Raji (cell line): Measurements from ENCODE around the gene LRRC7.

ENCODE experiments used
- POLR2A ChIP-seq: IDR thresholded peaks from 2 replicates; pipeline ENCODE4 v1.6.1; 2011; ENCODE audit warnings: low read depth, low read length, control low read depth; ENCODE audit not compliant: insufficient read depth

The LRRC7 gene

GRCh38 chr1:69852151-69852550 lies 284.4 kb downstream of the LRRC7 start:
- TF ChIP-seq POLR2A, result no peak

GRCh38 chr1:69852706-69853105 lies 285.0 kb downstream of the LRRC7 start:
- TF ChIP-seq POLR2A, result no peak

GRCh38 chr1:69858534-69858933 lies 290.8 kb downstream of the LRRC7 start:
- no peak for TF ChIP-seq POLR2A

- no peak for TF ChIP-seq POLR2A
Observed at GRCh38 chr1:69861641-69862040, 293.9 kb downstream of the LRRC7 start.

GRCh38 chr1:69862906-69863305 lies 295.2 kb downstream of the LRRC7 start:
- no peak for TF ChIP-seq POLR2A

- no peak for TF ChIP-seq POLR2A
Observed at GRCh38 chr1:69863704-69864103, 296.0 kb downstream of the LRRC7 start.

GRCh38 chr1:69871412-69871811 lies 303.7 kb downstream of the LRRC7 start:
- TF ChIP-seq POLR2A, result no peak

GRCh38 chr1:69878338-69878737 lies 310.6 kb downstream of the LRRC7 start:
- no peak for TF ChIP-seq POLR2A

- no peak for TF ChIP-seq POLR2A
Observed at GRCh38 chr1:69888657-69889056, 320.9 kb downstream of the LRRC7 start.

- TF ChIP-seq POLR2A, result no peak
Observed at GRCh38 chr1:69898403-69898947, 330.8 kb downstream of the LRRC7 start.

GRCh38 chr1:69911301-69911801 lies 343.6 kb downstream of the LRRC7 start:
- no peak for TF ChIP-seq POLR2A

- TF ChIP-seq POLR2A, result no peak
Observed at GRCh38 chr1:69913977-69914376, 346.3 kb downstream of the LRRC7 start.

GRCh38 chr1:69914976-69915765 lies 347.4 kb downstream of the LRRC7 start:
- no peak for TF ChIP-seq POLR2A

- TF ChIP-seq POLR2A, result no peak
Observed at GRCh38 chr1:69919129-69919921, 351.6 kb downstream of the LRRC7 start.

- TF ChIP-seq POLR2A, result no peak
Observed at GRCh38 chr1:69919922-69920273, 352.2 kb downstream of the LRRC7 start.

GRCh38 chr1:69920426-69920825 lies 352.7 kb downstream of the LRRC7 start:
- no peak for TF ChIP-seq POLR2A

GRCh38 chr1:69921486-69921885 lies 353.8 kb downstream of the LRRC7 start:
- TF ChIP-seq POLR2A, result no peak
